K562 (cell line): ENCODE data around the gene PDE2A. TPM values are rescaled to one million over a fixed set of nuclear protein-coding genes. Genes with fewer than 3 reads are reported as not detected.

Experiments used
- ATAC-seq: fragments of 200-7000 bp; cut with Tn5 transposase; 3 replicates; pipeline ENCODE4 v1.9.1; 2020; ENCODE audit warnings: moderate library complexity
- BruUV-seq: library from RNA; stranded (reverse); fragments of 400-500 nt; replicated peaks from 2 replicates; lab custom pipeline; 2021; lab: Mats Ljungman, UMichigan
- CTCF ChIA-PET: fragments of 300-600 bp; formaldehyde crosslinking; extraction: SDS; loops from one replicate; lab custom pipeline; 2021; ENCODE audit warnings: low intra/inter-chr PET ratio; lab: Yijun Ruan, JAX
- POLR2A ChIA-PET: fragments of 300-600, 350-650 bp; sonication (Branson Sonifier 250); formaldehyde crosslinking; extraction: SDS; loops from one replicate; lab custom pipeline; 2021; ENCODE audit warnings: antibody characterized with exemption, inconsistent platforms; lab: Yijun Ruan, JAX
- DNase-seq, 4 experiments: peaks; one replicate each; pipeline versions ENCODE4 v3.0.0 to v3.0.0-alpha.2; 2011 to 2018; ENCODE audit warnings: low spot score in 3 of 4, mixed read lengths in 3 of 4; ENCODE audit errors: extremely low read depth in 1 of 4
- FAIRE-seq: peaks from 2 replicates; lab custom pipeline; 2011; peaks lifted over from hg19 to GRCh38; lab: Jason Lieb, UNC
- H2AFZ ChIP-seq: 2 replicates; pipeline ENCODE4 v1.6.0; 2011; ENCODE audit warnings: low read depth, low read length, control low read depth, inconsistent platforms
- H3K27ac ChIP-seq: fragments of 200-600 bp; 3 replicates; pipeline ENCODE4 v1.8.0; 2011; ENCODE audit warnings: low read depth, mild to moderate bottlenecking, control low read depth, inconsistent platforms, low read length, moderate library complexity, mixed read lengths; ENCODE audit errors: extremely low read depth
- H3K27me3 ChIP-seq, 2 experiments: fragments of 300-600 bp in 1 of 2; 2 replicates in 1 of 2; 3 replicates in 1 of 2; pipeline versions ENCODE4 v1.6.0 to v1.8.0; 2011; ENCODE audit warnings: inconsistent platforms in 2 of 2, low read length in 2 of 2, mild to moderate bottlenecking in 1 of 2, mixed read lengths in 1 of 2, moderate library complexity in 1 of 2; ENCODE audit not compliant: control insufficient read depth in 2 of 2, insufficient read depth in 2 of 2
- H3K36me3 ChIP-seq: fragments of 300-600 bp; 3 replicates; pipeline ENCODE4 v1.8.0; 2011; ENCODE audit warnings: mild to moderate bottlenecking, low read length, inconsistent platforms; ENCODE audit not compliant: control insufficient read depth, insufficient read depth
- H3K4me1 ChIP-seq, 2 experiments: fragments of 200-600 bp in 1 of 2; replicated peaks in 1 of 2; 2 replicates in 1 of 2; 3 replicates in 1 of 2; pipeline versions ENCODE4 v1.5.1 to v1.8.0; 2011; ENCODE audit warnings: inconsistent platforms in 2 of 2, low read length in 2 of 2, mild to moderate bottlenecking in 1 of 2, mixed read lengths in 1 of 2, moderate library complexity in 1 of 2; ENCODE audit not compliant: control insufficient read depth in 2 of 2, insufficient read depth in 2 of 2
- H3K4me2 ChIP-seq: 2 replicates; pipeline ENCODE4 v1.6.1; 2011; ENCODE audit warnings: low read length, control low read depth, inconsistent platforms, mixed read lengths; ENCODE audit not compliant: insufficient read depth
- H3K4me3 ChIP-seq: fragments of 200-600 bp; sonication (generic), shearing (Covaris generic); 2 replicates; pipeline ENCODE4 v1.5.1; 2016; ENCODE audit warnings: control low read depth, inconsistent platforms
- H3K79me2 ChIP-seq: fragments of 200-600 bp; 3 replicates; pipeline ENCODE4 v1.8.0; 2011; ENCODE audit warnings: low read length, inconsistent platforms; ENCODE audit not compliant: control insufficient read depth, insufficient read depth
- H3K9ac ChIP-seq, 2 experiments: 2 replicates each; pipeline versions ENCODE4 v1.6.0 to v1.6.1; 2011; ENCODE audit warnings: low read depth in 2 of 2, low read length in 2 of 2, control low read depth in 1 of 2, inconsistent platforms in 1 of 2, mild to moderate bottlenecking in 1 of 2, mixed read lengths in 1 of 2; ENCODE audit not compliant: insufficient read depth in 1 of 2
- H3K9me1 ChIP-seq: one replicate; pipeline ENCODE4 v1.6.0; 2011; ENCODE audit warnings: inconsistent platforms, mild to moderate bottlenecking, low read length, moderate library complexity; ENCODE audit not compliant: control insufficient read depth, insufficient read depth
- H3K9me3 ChIP-seq: replicated peaks from 2 replicates; pipeline ENCODE4 v1.5.1; 2011; ENCODE audit warnings: low read depth, low read length, inconsistent platforms; ENCODE audit not compliant: control insufficient read depth, insufficient read depth
- H4K20me1 ChIP-seq: replicated peaks from 2 replicates; pipeline ENCODE4 v1.6.1; 2011; ENCODE audit warnings: low read length, inconsistent platforms, mixed read lengths; ENCODE audit not compliant: control insufficient read depth, insufficient read depth
- ATF3 ChIP-seq, 2 experiments: fragments of 450-650 bp in 1 of 2; sonication (generic) in 1 of 2; formaldehyde crosslinking in 1 of 2; IDR thresholded peaks in 1 of 2; conservative IDR thresholded peaks in 1 of 2; 2 replicates each; pipeline versions ENCODE4 v1.6.1 to v1.8.1; 2016 to 2023; ENCODE audit warnings: mild to moderate bottlenecking in 2 of 2, moderate library complexity in 2 of 2, inconsistent platforms in 1 of 2, missing genetic modification reagents in 1 of 2
- BMI1 ChIP-seq: fragments of 150-350 bp; IDR thresholded peaks from 2 replicates; pipeline ENCODE4 v1.6.1; 2014; ENCODE audit warnings: low read length
- CHCHD3 ChIP-seq: fragments of 250-450 bp; sonication (Bioruptor Pico); IDR thresholded peaks from 2 replicates; pipeline ENCODE4 v2.1.2; 2022; ENCODE audit warnings: mild to moderate bottlenecking
- GATA2 ChIP-seq: sonication (generic); formaldehyde crosslinking; IDR thresholded peaks from 2 replicates; pipeline ENCODE4 v1.4.0; 2020; ENCODE audit warnings: mild to moderate bottlenecking, missing genetic modification reagents
- GATAD2B ChIP-seq: fragments of 450-650 bp; IDR thresholded peaks from 2 replicates; pipeline ENCODE4 v1.6.1; 2017; ENCODE audit warnings: mild to moderate bottlenecking, borderline replicate concordance
- KDM1A ChIP-seq, 2 experiments: fragments of 450-650 bp; IDR thresholded peaks; 2 replicates each; pipeline ENCODE4 v1.6.1; 2016; ENCODE audit warnings: mild to moderate bottlenecking in 2 of 2
- KLF13 ChIP-seq: fragments of 450-650 bp; IDR thresholded peaks from 2 replicates; pipeline ENCODE4 v1.6.1; 2016; ENCODE audit warnings: missing genetic modification characterization, low read depth, mild to moderate bottlenecking, missing compliant biosample characterization, moderate library complexity, borderline replicate concordance
- SRSF7 ChIP-seq: fragments of 200-400 bp; formaldehyde crosslinking; optimal IDR thresholded peaks from 2 replicates; pipeline ENCODE3; 2017; ENCODE audit warnings: mild to moderate bottlenecking, low read depth, low read length
- THAP12 ChIP-seq: fragments of 250-450 bp; sonication (Bioruptor Pico); IDR thresholded peaks from 2 replicates; pipeline ENCODE4 v1.9.0; 2021; ENCODE audit warnings: mild to moderate bottlenecking, inconsistent platforms
- ZBTB9 ChIP-seq: fragments of 450-650 bp; formaldehyde crosslinking; IDR thresholded peaks from 2 replicates; pipeline ENCODE4 v1.4.0; 2020; ENCODE audit warnings: mild to moderate bottlenecking, moderate library complexity
- ZNF197 ChIP-seq: fragments of 200-800 bp; sonication (Bioruptor generic); IDR thresholded peaks from 2 replicates; pipeline ENCODE4 v1.6.1; 2016; ENCODE audit warnings: low read depth, missing genetic modification characterization, missing compliant biosample characterization
- WGBS: fragments of 100-300 bp; shearing (Covaris generic); methylation state at CpG from one replicate; pipeline ENCODE4 v1.1.6; 2016; ENCODE audit warnings: low coverage, mixed read lengths; ENCODE audit not compliant: insufficient coverage; ENCODE audit errors: missing lambda C conversion rate; 5-methylcytosine and 5-hydroxymethylcytosine counted together
- in situ Hi-C: fragments of 300-500 bp; cut with MboI; formaldehyde crosslinking; loops from 4 replicates; pipeline ENCODE4 v1.15.0; 2018; ENCODE audit warnings: inconsistent platforms, mixed read lengths
- intact Hi-C: fragments of 100-400 bp; cut with micrococcal nuclease; formaldehyde crosslinking; loops from 2 replicates; pipeline ENCODE4 v1.14.2; 2022
- polyA plus RNA-seq, 8 experiments: library from polyadenylated mRNA; depleted of rRNA in 4 of 8; stranded (reverse) in 5 of 8; unstranded in 3 of 8; fragments of >200 nt; fragmentation: Nextera tagmentation in 2 of 8; fragmentation: Illumina TruSeq in 1 of 8; extraction: Ambion mirVana in 2 of 8; extraction: Trizol in 1 of 8; gene quantifications; 2 replicates each; pipeline versions ENCODE4 v1.2.1 to v1.2.3, GENCODE V29; 2011 to 2014; ENCODE audit warnings: inconsistent platforms in 1 of 8, missing spikeins in 1 of 8
- total RNA-seq, 7 experiments: library from RNA; depleted of rRNA in 6 of 7; stranded (reverse); fragments of >200 nt in 6 of 7; fragmentation: Illumina TruSeq in 2 of 7; extraction: Trizol in 2 of 7; gene quantifications; 2 replicates each; pipeline versions ENCODE4 v1.2.1 to v1.2.3, GENCODE V29; 2011 to 2021; ENCODE audit warnings: low replicate concordance in 1 of 7

PDE2A gene
- total and polyA plus RNA-seq, 9 of the 15 experiments (the other 6 are each of a cell fraction or from before 2014, with no cell fraction given) = 0.07 to 15.2 (median 1.6) TPM; not detected in 1

- TF ChIP-seq ATF3 (IDR thresholded peaks at IDR 0.05) = no peak
- no peak for TF ChIP-seq ATF3 (CRISPR knock-in tag; conservative IDR thresholded peaks at IDR 0.05)
- TF ChIP-seq KLF13 (tag) = no peak
- TF ChIP-seq, all 486 proteins: peak for 0
These were observed 91.1 kb downstream of the PDE2A start (continued) for GRCh38 chr11:72583177-72583553.

GRCh38 chr11:72582206-72583176, 91.7 kb downstream of the PDE2A start:
- Histone ChIP-seq H2AFZ (no peak overlapping the region), H3K27ac (no peak overlapping the region), H3K4me2 (no peak overlapping the region), H3K4me3 (no peak overlapping the region), H3K27me3 (peaks cover 5 to 47% of the 10 kb centered on the region in 2 experiments; a peak in 4 of 5 replicates), H3K9me3 (no peaks in the 10 kb centered on the region), H3K9me1 (no peaks in the 10 kb centered on the region), H3K79me2 (no peaks in the 10 kb centered on the region), H4K20me1 (peaks cover 28% of the 10 kb centered on the region), H3K36me3 (no peaks in the 10 kb centered on the region), H3K9ac (no peak overlapping the region), H3K4me1 (peaks cover 0 to 9% of the 10 kb centered on the region in 2 experiments; a peak in 2 of 5 replicates)
- no peak for DNase-seq
- 11% methylated on average over 14 of the region's 14 CpGs for WGBS
- ChIA-PET POLR2A (interaction anchor here (0.7 kb wide), 1 partner anchor 204 kb away, joined by 3 read pairs; no protein-coding TSS in a partner anchor), CTCF (no interaction called here)
- no peak for ATAC-seq
- in situ Hi-C loops (no loop called here), intact Hi-C loops (loop anchor here (10.0 kb wide), 1 partner anchor 252 kb away; no protein-coding TSS in a partner anchor)
- BruUV-seq = no TSS peak
- no peak for FAIRE-seq
- TF ChIP-seq CHCHD3 (CRISPR knock-in tag) (no peak), SRSF7 (no peak), ZBTB9 (CRISPR knock-in tag) (no peak), GATAD2B (no peak), BMI1 (no peak), ZNF197 (CRISPR knock-in tag) (no peak), THAP12 (CRISPR knock-in tag) (no peak), KDM1A (IDR thresholded peaks at IDR 0.05) (no peak), GATA2 (CRISPR knock-in tag) (no peak)
